Cardiac muscle cell (in vitro differentiated cells and primary cell): ENCODE results near the gene PCDHGA5. TPM values are rescaled to one million over a fixed set of nuclear protein-coding genes. Genes with fewer than 3 reads are reported as not detected.
"Not testable (repeated sequence)": the region's sequence is repeated elsewhere in the genome, so short reads cannot be mapped to it uniquely, and the experiment has no call there.

Experiments
- DNase-seq, 2 donors: peaks; one replicate each; pipeline versions ENCODE4 v3.0.0 to v3.0.0-alpha.2; 2010 to 2017; ENCODE audit warnings: low read depth in 1 of 2, low spot score in 1 of 2
- H3K27ac ChIP-seq: fragments of 200-600 bp; sonication (generic); 2 replicates; pipeline ENCODE4 v1.5.1; 2016
- H3K27me3 ChIP-seq: fragments of 200-600 bp; sonication (generic); 2 replicates; pipeline ENCODE4 v1.6.0; 2016; ENCODE audit warnings: control low read depth
- H3K36me3 ChIP-seq: fragments of 200-600 bp; sonication (generic); 2 replicates; pipeline ENCODE4 v1.5.1; 2016; ENCODE audit warnings: control low read depth
- H3K4me1 ChIP-seq: fragments of 200-600 bp; sonication (generic); 2 replicates; pipeline ENCODE4 v1.8.1; 2017; ENCODE audit warnings: low read depth, mild to moderate bottlenecking, mixed run types
- H3K4me3 ChIP-seq: fragments of 200-600 bp; sonication (generic); 2 replicates; pipeline ENCODE4 v1.5.1; 2016; ENCODE audit warnings: mild to moderate bottlenecking
- H3K9me3 ChIP-seq: fragments of 200-600 bp; sonication (generic); 2 replicates; pipeline ENCODE4 v1.5.1; 2017; ENCODE audit warnings: low read depth, mild to moderate bottlenecking, control low read depth
- CTCF ChIP-seq: IDR thresholded peaks from 2 replicates; pipeline ENCODE4 v1.5.1; 2012; ENCODE audit warnings: low read depth, mild to moderate bottlenecking, low read length
- polyA plus RNA-seq: library from polyadenylated mRNA; unstranded; fragments of >200 nt; fragmentation: Nextera tagmentation; extraction: Ambion mirVana; gene quantifications from 2 replicates; pipeline ENCODE4 v1.2.1, GENCODE V29; 2016
- total RNA-seq: library from RNA; depleted of rRNA; stranded (reverse); fragments of >200 nt; gene quantifications from 2 replicates; pipeline ENCODE4 v1.2.3, GENCODE V29; 2016

Gene PCDHGA5
- total and polyA plus RNA-seq, 2 experiments from 2014 or later = 0.09 to 1.2 TPM

DNA sequence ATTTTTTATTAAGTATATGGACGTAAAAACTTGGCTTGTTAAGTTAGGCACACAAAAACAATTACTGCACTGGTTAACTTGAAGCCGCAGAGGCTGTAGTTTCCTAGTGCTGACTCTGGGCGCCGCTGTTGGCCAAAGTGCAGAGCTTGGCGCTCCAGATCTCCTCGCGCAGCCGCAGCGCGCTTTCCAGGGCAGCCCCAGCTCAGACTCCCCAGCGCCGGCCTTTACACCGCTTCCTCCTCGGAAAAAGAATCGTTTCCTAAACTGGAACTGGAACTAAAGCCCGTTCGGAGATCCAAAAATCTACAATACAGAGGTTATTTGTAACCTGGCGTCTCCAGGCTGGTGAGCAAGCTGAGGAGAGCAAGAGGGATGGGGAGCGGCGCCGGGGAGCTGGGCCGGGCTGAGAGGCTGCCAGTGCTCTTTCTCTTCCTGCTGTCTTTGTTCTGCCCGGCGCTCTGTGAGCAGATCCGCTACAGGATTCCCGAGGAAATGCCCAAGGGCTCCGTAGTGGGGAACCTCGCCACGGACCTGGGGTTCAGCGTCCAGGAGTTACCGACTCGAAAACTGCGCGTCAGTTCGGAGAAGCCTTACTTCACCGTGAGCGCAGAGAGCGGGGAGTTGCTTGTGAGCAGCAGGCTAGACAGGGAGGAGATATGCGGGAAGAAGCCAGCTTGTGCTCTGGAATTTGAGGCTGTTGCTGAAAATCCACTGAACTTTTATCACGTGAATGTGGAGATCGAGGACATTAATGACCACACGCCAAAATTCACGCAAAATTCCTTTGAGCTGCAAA is 34.0 kb downstream of the PCDHGA5 start, which contains the start of gene PCDHGB5:
PCDHGB5 (plus strand) TSS at position 192 of the 796 bp plus-strand sequence; CDS start at position 373, 181 bp downstream.
- TF ChIP-seq CTCF = peak; percentile 58

GRCh38 chr5:141398608-141399007 is 34.6 kb downstream of the PCDHGA5 start:
- H3K9me3 ChIP-seq = no peaks in the 10 kb centered on the region
- no peak for DNase-seq
- no peak overlapping the region for H3K4me3 ChIP-seq

More for the DNA sequence above, 34.0 kb downstream of the PCDHGA5 start, which contains the start of gene PCDHGB5:
- H3K9me3 ChIP-seq, H3K27ac ChIP-seq, H3K4me1 ChIP-seq, H3K27me3 ChIP-seq, H3K36me3 ChIP-seq, H3K4me3 ChIP-seq: not testable (repeated sequence)
- DNase-seq = peak in 1 of 2 donors; percentile 60

DNA sequence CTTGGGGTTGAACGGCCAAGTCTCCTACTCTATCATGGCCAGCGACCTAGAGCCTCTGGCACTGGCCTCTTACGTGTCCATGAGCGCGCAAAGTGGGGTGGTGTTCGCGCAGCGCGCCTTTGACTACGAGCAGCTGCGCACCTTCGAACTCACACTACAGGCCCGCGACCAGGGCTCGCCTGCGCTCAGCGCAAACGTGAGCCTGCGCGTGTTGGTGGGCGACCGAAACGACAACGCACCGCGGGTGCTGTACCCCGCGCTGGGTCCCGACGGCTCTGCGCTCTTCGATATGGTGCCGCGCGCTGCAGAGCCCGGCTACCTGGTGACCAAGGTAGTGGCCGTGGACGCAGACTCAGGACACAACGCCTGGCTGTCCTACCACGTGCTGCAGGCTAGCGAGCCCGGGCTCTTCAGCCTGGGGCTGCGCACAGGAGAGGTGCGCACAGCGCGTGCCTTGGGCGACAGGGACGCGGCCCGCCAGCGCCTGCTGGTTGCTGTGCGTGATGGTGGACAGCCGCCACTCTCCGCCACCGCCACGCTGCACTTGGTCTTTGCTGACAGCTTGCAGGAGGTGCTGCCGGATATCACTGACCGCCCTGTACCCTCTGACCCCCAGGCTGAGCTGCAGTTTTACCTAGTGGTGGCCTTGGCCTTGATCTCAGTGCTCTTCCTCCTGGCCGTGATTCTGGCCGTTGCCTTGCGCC is 35.7 kb downstream of the PCDHGA5 start:
- no peak for TF ChIP-seq CTCF
- H3K36me3 ChIP-seq = no peaks in the 10 kb centered on the region
- no peak overlapping the region for H3K27ac ChIP-seq
- no peaks in the 10 kb centered on the region for H3K27me3 ChIP-seq
- no peaks in the 10 kb centered on the region for H3K9me3 ChIP-seq
- no peak for DNase-seq
- H3K4me3 ChIP-seq = no peak overlapping the region
- H3K4me1 ChIP-seq = no peaks in the 10 kb centered on the region

More at GRCh38 chr5:141398608-141399007, 34.6 kb downstream of the PCDHGA5 start:
- TF ChIP-seq CTCF = no peak
- Histone ChIP-seq H3K4me1 (no peaks in the 10 kb centered on the region), H3K36me3 (no peaks in the 10 kb centered on the region), H3K27me3 (no peaks in the 10 kb centered on the region), H3K27ac (no peak overlapping the region)

DNA sequence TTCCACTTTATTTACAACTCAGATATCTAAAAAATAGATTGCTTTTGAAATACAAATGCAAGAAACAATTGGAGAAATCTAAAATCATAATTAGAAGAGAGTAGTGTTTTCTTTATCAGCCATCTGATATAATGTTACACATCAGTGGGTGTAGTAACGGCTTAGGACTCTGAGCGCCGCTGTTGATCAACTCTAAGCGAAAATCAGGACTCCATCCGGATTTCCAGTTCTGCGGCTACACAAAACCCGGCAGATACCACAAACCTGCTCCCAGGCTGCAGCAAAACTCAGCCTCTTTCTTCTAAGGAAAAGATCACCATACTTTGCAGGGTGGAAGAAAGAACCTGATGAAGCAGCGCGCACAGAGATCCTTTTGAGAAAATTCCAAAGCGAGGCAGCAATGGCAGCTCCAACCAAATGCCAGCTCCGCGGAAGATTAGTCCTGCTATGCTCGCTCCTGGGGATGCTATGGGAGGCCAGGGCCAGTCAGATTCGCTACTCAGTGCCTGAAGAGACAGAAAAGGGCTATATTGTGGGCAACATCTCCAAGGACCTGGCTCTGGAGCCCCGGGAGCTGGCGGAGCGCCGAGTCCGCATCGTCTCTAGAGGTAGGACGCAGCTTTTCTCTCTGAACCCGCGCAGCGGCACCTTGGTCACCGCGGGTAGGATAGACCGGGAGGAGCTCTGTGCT is 38.7 kb downstream of the PCDHGA5 start, which contains the start of gene PCDHGA9:
PCDHGA9 (plus strand) TSS at position 226 of the 691 bp plus-strand sequence; CDS start at position 401, 175 bp downstream.
- no peaks in the 10 kb centered on the region for H3K36me3 ChIP-seq
- no peak within 1 kb of the TSS for H3K27ac ChIP-seq
- no peaks in the 10 kb centered on the region for H3K4me1 ChIP-seq
- no peak within 1 kb of the TSS for H3K4me3 ChIP-seq
- H3K27me3 ChIP-seq = no peaks in the 10 kb centered on the region
- peak; percentile 39 for TF ChIP-seq CTCF
- peak in 1 of 2 donors; percentile 49 for DNase-seq
- no peaks in the 10 kb centered on the region for H3K9me3 ChIP-seq

DNA sequence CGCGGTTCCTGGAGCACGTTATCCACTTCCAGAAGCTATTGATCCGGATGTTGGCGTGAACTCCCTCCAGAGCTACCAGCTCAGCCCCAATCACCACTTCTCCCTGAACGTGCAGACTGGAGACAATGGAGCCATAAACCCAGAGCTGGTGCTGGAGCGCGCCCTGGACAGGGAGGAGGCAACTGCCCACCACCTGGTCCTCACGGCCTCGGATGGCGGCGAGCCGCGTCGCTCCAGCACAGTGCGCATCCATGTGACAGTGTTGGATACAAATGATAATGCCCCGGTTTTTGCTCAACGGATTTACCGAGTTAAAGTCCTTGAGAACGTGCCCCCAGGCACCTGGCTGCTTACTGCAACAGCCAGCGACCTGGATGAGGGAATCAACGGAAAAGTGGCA is 39.4 kb downstream of the PCDHGA5 start:
- H3K27me3 ChIP-seq = no peaks in the 10 kb centered on the region
- no peaks in the 10 kb centered on the region for H3K9me3 ChIP-seq
- no peak overlapping the region for H3K27ac ChIP-seq
- no peak overlapping the region for H3K4me3 ChIP-seq
- H3K36me3 ChIP-seq = no peaks in the 10 kb centered on the region
- DNase-seq = no peak
- no peak for TF ChIP-seq CTCF
- no peaks in the 10 kb centered on the region for H3K4me1 ChIP-seq
